Karpas-422 (cell line): ENCODE measurements around the gene PPME1. TPM values are rescaled to one million over a fixed set of nuclear protein-coding genes. Genes with fewer than 3 reads are reported as not detected.
"Not testable (repeated sequence)": the region's sequence is repeated elsewhere in the genome, so short reads cannot be mapped to it uniquely, and the experiment has no call there.

ENCODE experiments used
- DNase-seq: peaks from one replicate; pipeline ENCODE4 v3.0.0-alpha.2; 2015
- H2AFZ ChIP-seq: fragments of 200-600 bp; sonication (generic); 2 replicates; pipeline ENCODE4 v1.6.1; 2014; ENCODE audit warnings: antibody characterized with exemption, low read length, mixed read lengths
- H3K27ac ChIP-seq: fragments of 200-600 bp; sonication (generic); 2 replicates; pipeline ENCODE4 v1.5.1; 2014; ENCODE audit warnings: mild to moderate bottlenecking, low read length, moderate library complexity
- H3K27me3 ChIP-seq: fragments of 200-600 bp; sonication (generic); 2 replicates; pipeline ENCODE4 v1.6.1; 2014; ENCODE audit warnings: low read length, mixed read lengths
- H3K36me3 ChIP-seq: fragments of 200-600 bp; sonication (generic); 2 replicates; pipeline ENCODE4 v1.6.1; 2014; ENCODE audit warnings: low read length, mixed read lengths; ENCODE audit not compliant: insufficient read depth
- H3K4me1 ChIP-seq: fragments of 200-600 bp; sonication (generic); 2 replicates; pipeline ENCODE4 v1.6.1; 2014; ENCODE audit warnings: mild to moderate bottlenecking, low read length, mixed read lengths
- H3K4me2 ChIP-seq: fragments of 200-600 bp; sonication (generic); 2 replicates; pipeline ENCODE4 v1.6.1; 2014; ENCODE audit warnings: low read length, low read depth, mild to moderate bottlenecking; ENCODE audit not compliant: poor library complexity, severe bottlenecking
- H3K4me3 ChIP-seq: fragments of 200-600 bp; sonication (generic); 2 replicates; pipeline ENCODE4 v1.5.1; 2014; ENCODE audit warnings: mild to moderate bottlenecking, antibody characterized with exemption, low read length, mixed read lengths
- H3K79me2 ChIP-seq: fragments of 200-600 bp; sonication (generic); 2 replicates; pipeline ENCODE4 v1.6.1; 2014; ENCODE audit warnings: mild to moderate bottlenecking, low read length, mixed read lengths
- H3K9ac ChIP-seq: fragments of 200-600 bp; sonication (generic); 2 replicates; pipeline ENCODE4 v1.6.0; 2014; ENCODE audit warnings: low read length
- H3K9me2 ChIP-seq: fragments of 200-600 bp; sonication (generic), shearing (Covaris generic); replicated peaks from 2 replicates; pipeline ENCODE4 v1.6.0; 2014; ENCODE audit warnings: mild to moderate bottlenecking, low read length, moderate library complexity; ENCODE audit not compliant: insufficient read depth
- H3K9me3 ChIP-seq: fragments of 300-700, 200-600 bp; sonication (generic); 2 replicates; pipeline ENCODE4 v1.6.1; 2014; ENCODE audit warnings: low read length, mixed read lengths
- H4K20me1 ChIP-seq: fragments of 200-600 bp; sonication (generic); 2 replicates; pipeline ENCODE4 v1.6.1; 2014; ENCODE audit warnings: mild to moderate bottlenecking, antibody characterized with exemption, low read length, low read depth; ENCODE audit not compliant: insufficient read depth
- total RNA-seq: library from RNA; depleted of rRNA; stranded (reverse); fragments of >200 nt; shearing (Covaris generic); gene quantifications from 2 replicates; pipeline ENCODE4 v1.2.3, GENCODE V29; 2014; ENCODE audit warnings: low replicate concordance

Gene PPME1
- total RNA-seq, 1 experiment from 2014 or later, result 59.1 TPM

DNA sequence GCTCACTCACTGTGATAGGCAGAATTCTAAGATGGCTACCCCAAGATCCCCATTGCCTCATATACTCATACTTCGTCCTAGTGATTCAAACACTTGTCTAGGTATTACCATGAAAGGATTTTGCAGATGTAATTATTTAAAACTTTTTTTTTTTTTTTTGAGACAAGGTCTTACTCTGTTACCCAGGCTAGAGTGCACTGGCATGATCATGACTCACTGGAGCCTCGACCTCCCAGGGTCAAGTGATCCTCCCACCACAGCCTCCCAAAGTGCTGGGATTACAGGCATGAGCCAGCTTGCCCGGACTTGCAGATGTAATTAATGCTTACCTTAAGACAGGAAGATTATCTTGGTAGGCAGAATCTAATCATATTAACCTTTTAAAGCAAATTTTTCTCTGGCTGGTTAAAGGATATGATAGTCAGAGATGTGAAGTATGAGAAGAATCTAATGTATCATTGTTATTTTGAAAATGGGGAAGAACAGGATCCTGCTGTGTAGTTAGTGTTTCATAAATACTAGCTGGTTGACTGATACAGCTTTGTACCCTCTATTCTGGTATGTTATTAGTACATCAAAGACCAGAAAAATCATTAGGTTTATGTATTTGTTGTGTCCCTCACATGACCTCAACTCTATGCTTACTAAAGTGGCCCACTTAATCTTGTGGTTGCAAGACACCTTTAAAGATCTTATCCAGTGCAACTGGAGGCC is 35.8 kb upstream of the PPME1 start:
- no peaks in the 10 kb centered on the region for H3K9me3 ChIP-seq
- H3K27me3 ChIP-seq, result no peaks in the 10 kb centered on the region
- no peak overlapping the region for H3K4me2 ChIP-seq
- H3K9me2 ChIP-seq, result no peaks in the 10 kb centered on the region
- no peak overlapping the region for H3K9ac ChIP-seq
- H3K79me2 ChIP-seq, result peaks cover 3% of the 10 kb centered on the region; the same call in 1 of the 2 replicates
- no peak for DNase-seq
- H3K4me3 ChIP-seq, result no peak overlapping the region
- H3K36me3 ChIP-seq, result peaks cover 41% of the 10 kb centered on the region
- no peaks in the 10 kb centered on the region for H3K4me1 ChIP-seq
- no peak overlapping the region for H3K27ac ChIP-seq
- no peak overlapping the region for H2AFZ ChIP-seq
- no peaks in the 10 kb centered on the region for H4K20me1 ChIP-seq

DNA sequence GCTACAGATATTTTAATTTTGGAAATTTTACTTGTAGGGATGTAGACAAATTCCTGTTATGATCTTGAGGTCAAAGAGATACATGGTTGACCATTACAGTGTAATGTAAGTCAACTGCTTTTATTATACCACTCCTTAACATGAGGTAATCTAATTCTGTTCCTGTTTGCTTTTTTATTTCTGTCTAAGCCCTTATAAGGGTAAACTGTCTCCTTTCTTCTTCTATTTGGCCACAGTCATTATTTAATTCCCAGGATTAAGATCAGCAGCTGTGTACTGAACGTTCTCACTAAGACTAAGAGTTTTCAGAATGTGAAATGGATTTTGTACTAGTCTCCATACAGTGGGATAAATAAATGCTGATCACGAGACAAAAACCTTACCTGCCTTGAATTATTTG is 33.1 kb upstream of the PPME1 start:
- Histone ChIP-seq H3K4me2 (no peak overlapping the region), H3K4me3 (no peak overlapping the region), H3K79me2 (peaks cover 27% of the 10 kb centered on the region), H3K9ac (no peak overlapping the region), H3K27ac (no peak overlapping the region), H3K9me2 (no peaks in the 10 kb centered on the region), H3K4me1 (no peaks in the 10 kb centered on the region), H2AFZ (no peak overlapping the region), H3K36me3 (peaks cover 17% of the 10 kb centered on the region), H3K9me3 (no peaks in the 10 kb centered on the region), H4K20me1 (no peaks in the 10 kb centered on the region), H3K27me3 (no peaks in the 10 kb centered on the region)
- DNase-seq, result no peak

DNA sequence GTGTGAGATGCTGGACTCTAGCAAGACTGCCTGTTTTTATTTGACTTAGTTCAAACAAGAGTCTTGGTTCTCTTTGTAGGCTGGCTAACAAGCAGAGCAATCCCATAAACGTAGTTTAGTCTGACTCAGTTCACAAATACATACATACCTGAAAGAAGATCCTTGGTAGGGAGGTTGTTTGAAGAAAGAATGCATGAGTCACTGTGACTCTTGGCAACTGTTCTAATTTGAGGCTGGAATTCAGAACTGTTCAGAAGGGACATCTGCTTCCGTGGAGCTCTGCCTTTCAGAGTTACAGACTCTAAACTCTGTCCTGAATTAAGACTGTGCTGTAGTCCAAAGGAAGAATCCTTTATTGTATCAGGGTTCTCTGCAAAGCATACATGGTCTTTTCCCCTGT is 32.5 kb upstream of the PPME1 start:
- Histone ChIP-seq H3K9ac (no peak overlapping the region), H4K20me1 (no peaks in the 10 kb centered on the region), H3K9me2 (no peaks in the 10 kb centered on the region), H3K4me3 (no peak overlapping the region), H3K4me2 (no peak overlapping the region), H3K79me2 (peaks cover 28% of the 10 kb centered on the region), H2AFZ (no peak overlapping the region), H3K4me1 (no peaks in the 10 kb centered on the region), H3K27me3 (no peaks in the 10 kb centered on the region), H3K36me3 (peaks cover 12% of the 10 kb centered on the region; the same call in 1 of the 2 replicates), H3K27ac (no peak overlapping the region), H3K9me3 (no peaks in the 10 kb centered on the region)
- DNase-seq, result no peak

DNA sequence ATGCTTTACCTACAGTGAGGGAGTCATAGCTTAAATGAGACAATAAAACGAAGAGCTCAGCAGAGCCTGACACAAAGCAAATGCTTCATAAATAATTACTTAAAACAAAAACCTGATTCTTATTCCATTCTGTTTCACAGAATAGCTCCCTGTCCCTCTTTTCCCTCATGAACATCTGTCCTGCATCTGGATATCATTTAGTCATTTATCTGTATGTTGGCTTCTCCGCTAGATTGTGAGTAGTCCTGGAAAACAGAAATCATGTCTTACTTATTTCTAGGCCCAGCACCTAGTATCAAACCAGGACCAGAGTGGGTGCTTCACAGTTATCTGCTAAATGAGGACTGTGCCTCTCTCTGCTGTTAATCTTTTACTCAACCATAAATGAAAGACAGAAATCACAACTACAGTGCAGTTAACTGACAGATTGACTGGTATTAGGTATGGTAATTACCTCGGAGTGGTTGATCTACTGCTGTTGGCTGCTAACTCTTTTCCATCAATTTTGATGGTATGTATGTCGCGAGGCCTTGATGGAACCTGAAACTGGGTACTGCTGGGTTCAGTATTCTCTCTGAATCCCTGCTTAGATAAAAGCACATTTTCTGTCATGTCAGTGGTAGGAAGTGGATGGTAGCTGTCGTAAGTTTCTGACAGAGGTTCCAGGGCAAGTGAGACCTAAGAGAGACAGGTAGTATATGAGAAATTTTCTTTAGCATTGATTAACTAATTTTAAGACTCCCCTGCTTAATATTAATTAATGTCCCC is 31.8 kb upstream of the PPME1 start:
- H3K79me2 ChIP-seq, result peaks cover 28% of the 10 kb centered on the region

GRCh38 chr11:74139919-74140431 is 31.1 kb upstream of the PPME1 start:
- H3K9me2 ChIP-seq, H4K20me1 ChIP-seq, H3K4me3 ChIP-seq, H3K4me2 ChIP-seq, H3K36me3 ChIP-seq, H2AFZ ChIP-seq, DNase-seq, H3K9me3 ChIP-seq, H3K4me1 ChIP-seq, H3K27ac ChIP-seq, H3K27me3 ChIP-seq, H3K9ac ChIP-seq: not testable (repeated sequence)
- peaks cover 31% of the 10 kb centered on the region for H3K79me2 ChIP-seq

More for the DNA sequence above, 31.8 kb upstream of the PPME1 start:
- H3K4me3 ChIP-seq, result no peak overlapping the region
- no peaks in the 10 kb centered on the region for H3K27me3 ChIP-seq
- H3K9me3 ChIP-seq, result no peaks in the 10 kb centered on the region
- no peak for DNase-seq
- peaks cover 9% of the 10 kb centered on the region; the same call in 1 of the 2 replicates for H3K36me3 ChIP-seq
- H4K20me1 ChIP-seq, result no peaks in the 10 kb centered on the region
- no peak overlapping the region for H3K4me2 ChIP-seq
- no peak overlapping the region for H3K9ac ChIP-seq
- H3K27ac ChIP-seq, result no peak overlapping the region
- no peak overlapping the region for H2AFZ ChIP-seq
- no peaks in the 10 kb centered on the region for H3K9me2 ChIP-seq
- no peaks in the 10 kb centered on the region for H3K4me1 ChIP-seq

GRCh38 chr11:74141241-74141695 is 29.8 kb upstream of the PPME1 start:
- Histone ChIP-seq H3K27me3 (no peaks in the 10 kb centered on the region), H3K4me2 (no peak overlapping the region)

DNA sequence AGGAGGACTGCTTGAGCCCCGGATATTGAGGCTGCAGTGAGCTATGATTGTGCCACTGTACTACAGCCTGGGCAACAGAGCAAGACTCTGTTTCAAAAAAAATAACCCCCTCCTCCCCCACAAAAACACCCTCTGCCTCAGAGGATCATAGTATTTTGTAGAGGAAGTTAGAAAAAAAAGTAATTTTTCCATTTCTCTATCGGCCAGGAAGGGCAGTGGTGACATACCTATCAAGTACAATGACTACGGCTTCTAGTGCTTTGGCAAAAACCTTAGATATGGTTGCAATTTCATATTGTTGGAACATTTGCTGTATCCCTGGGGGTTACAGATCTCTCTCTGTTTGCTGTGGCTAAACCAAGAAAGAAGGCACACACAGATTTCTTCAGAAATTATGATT is 29.2 kb upstream of the PPME1 start:
- Histone ChIP-seq H3K27ac (no peak overlapping the region), H3K9ac (no peak overlapping the region), H3K79me2 (peaks cover 45% of the 10 kb centered on the region), H3K9me3 (no peaks in the 10 kb centered on the region), H3K9me2 (no peaks in the 10 kb centered on the region), H3K4me1 (no peaks in the 10 kb centered on the region), H3K4me2 (no peak overlapping the region), H3K36me3 (peaks cover 17% of the 10 kb centered on the region; the same call in 1 of the 2 replicates), H2AFZ (no peak overlapping the region), H3K27me3 (no peaks in the 10 kb centered on the region), H3K4me3 (no peak overlapping the region), H4K20me1 (no peaks in the 10 kb centered on the region)
- no peak for DNase-seq

More at GRCh38 chr11:74141241-74141695, 29.8 kb upstream of the PPME1 start:
- no peak overlapping the region for H3K9ac ChIP-seq
- DNase-seq, result no peak
- peaks cover 15% of the 10 kb centered on the region; the same call in 1 of the 2 replicates for H3K36me3 ChIP-seq
- no peak overlapping the region for H2AFZ ChIP-seq
- H3K4me1 ChIP-seq, result no peaks in the 10 kb centered on the region
- H3K27ac ChIP-seq, result no peak overlapping the region
- no peaks in the 10 kb centered on the region for H3K9me2 ChIP-seq
- H4K20me1 ChIP-seq, result no peaks in the 10 kb centered on the region
- H3K9me3 ChIP-seq, result no peaks in the 10 kb centered on the region
- no peak overlapping the region for H3K4me3 ChIP-seq
- H3K79me2 ChIP-seq, result peaks cover 43% of the 10 kb centered on the region

GRCh38 chr11:74142624-74143023 is 28.5 kb upstream of the PPME1 start:
- H3K36me3 ChIP-seq, result peaks cover 19% of the 10 kb centered on the region; the same call in 1 of the 2 replicates
- H3K4me1 ChIP-seq, result no peaks in the 10 kb centered on the region
- H3K27me3 ChIP-seq, result no peaks in the 10 kb centered on the region
- no peak overlapping the region for H2AFZ ChIP-seq
- H3K79me2 ChIP-seq, result peaks cover 52% of the 10 kb centered on the region
- H3K9me2 ChIP-seq, result no peaks in the 10 kb centered on the region
- no peaks in the 10 kb centered on the region for H3K9me3 ChIP-seq
- H3K27ac ChIP-seq, result no peak overlapping the region
- no peaks in the 10 kb centered on the region for H4K20me1 ChIP-seq
- no peak overlapping the region for H3K4me3 ChIP-seq
- H3K4me2 ChIP-seq, result no peak overlapping the region
- H3K9ac ChIP-seq, result no peak overlapping the region
- no peak for DNase-seq
